Uterus (tissue), 4 donors: Measurements from ENCODE around the gene WWOX. TPM values are rescaled to one million over a fixed set of nuclear protein-coding genes. Genes with fewer than 3 reads are reported as not detected.

Experiments
- DNase-seq, 2 donors: peaks; one replicate each; pipeline ENCODE4 v3.0.0-alpha.2; 2019 to 2020
- H3K27ac ChIP-seq, 2 donors: fragments of 200-600 bp; sonication (generic); 1 replicate in 1 of 2; 2 replicates in 1 of 2; pipeline ENCODE4 v1.5.1; 2016 to 2018
- H3K27me3 ChIP-seq, 2 donors: fragments of 200-600 bp; sonication (generic); one replicate each; pipeline ENCODE4 v1.5.1; 2018 to 2019; ENCODE audit warnings: control low read depth in 1 of 2
- H3K36me3 ChIP-seq, 2 donors: fragments of 200-600 bp; sonication (generic); one replicate each; pipeline ENCODE4 v1.5.1; 2019; ENCODE audit warnings: control low read depth in 1 of 2
- H3K4me1 ChIP-seq, 2 donors: fragments of 200-600 bp; sonication (generic); one replicate each; pipeline ENCODE4 v1.5.1; 2018 to 2019; ENCODE audit warnings: control low read depth in 1 of 2
- H3K4me3 ChIP-seq, 2 donors: fragments of 200-600 bp; sonication (generic); 1 replicate in 1 of 2; 2 replicates in 1 of 2; pipeline ENCODE4 v1.5.1; 2018 to 2019; ENCODE audit warnings: mild to moderate bottlenecking in 1 of 2
- H3K9me3 ChIP-seq, 2 donors: fragments of 200-600 bp; sonication (generic); one replicate each; pipeline ENCODE4 v1.5.1; 2019; ENCODE audit warnings: control low read depth in 1 of 2
- CTCF ChIP-seq, 4 experiments: fragments of 200-600 bp in 2 of 4; fragments of 450-650 bp in 2 of 4; sonication (generic) in 2 of 4; IDR thresholded peaks; one replicate each; pipeline ENCODE4 v1.5.1; 2016 to 2019; ENCODE audit warnings: antibody characterized with exemption in 4 of 4, mild to moderate bottlenecking in 2 of 4, moderate library complexity in 1 of 4
- POLR2A ChIP-seq, 2 donors: fragments of 450-650 bp; IDR thresholded peaks; one replicate each; pipeline ENCODE4 v1.6.1; 2016; ENCODE audit warnings: antibody characterized with exemption in 2 of 2, mild to moderate bottlenecking in 1 of 2, moderate library complexity in 1 of 2
- intact Hi-C: fragments of 100-400 bp; cut with DNase I; formaldehyde crosslinking; loops from one replicate; pipeline ENCODE4 v1.15.1; 2023; ENCODE audit warnings: low total_unique reads
- total RNA-seq, 4 donors: library from RNA; depleted of rRNA in 3 of 4; stranded (reverse); fragments of >200 nt in 3 of 4; gene quantifications; one replicate each; pipeline versions ENCODE4 v1.1.0 to v1.2.4, GENCODE V29; 2014 to 2023
- donor health status: DM: yes; HTN: yes; CAD: no.

Gene WWOX
- total RNA-seq, 4 donors from 2014 or later = 34.1 to 99.9 (median 55.8) TPM

GRCh38 chr16:78570399-78571141 lies 471.1 kb downstream of the WWOX start:
- no peak for DNase-seq
- intact Hi-C loops = no loop called here

DNA sequence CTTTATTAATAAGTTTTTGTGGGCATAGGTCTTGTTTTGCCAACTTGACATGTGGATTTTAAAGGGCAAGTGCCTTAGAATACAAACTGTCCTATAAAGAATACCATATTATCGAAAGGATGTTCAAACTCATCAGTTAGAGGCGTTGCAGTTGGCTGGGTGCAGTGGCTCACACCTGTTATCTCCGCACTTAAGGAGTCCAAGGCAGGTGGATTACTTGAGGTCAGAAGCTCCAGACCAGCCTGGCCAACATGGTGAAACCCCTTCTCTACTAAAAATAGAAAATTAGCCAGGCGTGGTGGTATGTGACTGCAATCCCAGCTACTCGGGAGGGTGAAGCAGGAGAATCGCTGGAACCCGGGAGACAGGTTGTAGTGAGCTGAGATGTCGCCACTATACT lies 472.0 kb downstream of the WWOX start:
- Histone ChIP-seq H3K4me1 (no peaks in the 10 kb centered on the region), H3K4me3 (no peak overlapping the region), H3K9me3 (no peaks in the 10 kb centered on the region), H3K27ac (no peak overlapping the region), H3K27me3 (no peaks in the 10 kb centered on the region), H3K36me3 (no peaks in the 10 kb centered on the region)
- no peak for DNase-seq
- TF ChIP-seq POLR2A (IDR thresholded peaks at IDR 0.05) = no peak
- TF ChIP-seq CTCF (IDR thresholded peaks at IDR 0.05) = no peak
- intact Hi-C loops = no loop called here

More at GRCh38 chr16:78570399-78571141, 471.1 kb downstream of the WWOX start:
- H3K36me3 ChIP-seq = no peaks in the 10 kb centered on the region
- H3K4me1 ChIP-seq = no peaks in the 10 kb centered on the region
- TF ChIP-seq CTCF (IDR thresholded peaks at IDR 0.05) (no peak), POLR2A (IDR thresholded peaks at IDR 0.05) (no peak)
- no peak overlapping the region for H3K27ac ChIP-seq
- H3K27me3 ChIP-seq = no peaks in the 10 kb centered on the region
- no peaks in the 10 kb centered on the region for H3K9me3 ChIP-seq
- no peak overlapping the region for H3K4me3 ChIP-seq

GRCh38 chr16:78571898-78572358 lies 472.5 kb downstream of the WWOX start:
- no peaks in the 10 kb centered on the region for H3K9me3 ChIP-seq
- no peak overlapping the region for H3K27ac ChIP-seq
- H3K4me1 ChIP-seq = no peaks in the 10 kb centered on the region
- no peaks in the 10 kb centered on the region for H3K27me3 ChIP-seq
- TF ChIP-seq CTCF (IDR thresholded peaks at IDR 0.05) = no peak
- TF ChIP-seq POLR2A (IDR thresholded peaks at IDR 0.05) = no peak
- DNase-seq = no peak
- H3K36me3 ChIP-seq = no peaks in the 10 kb centered on the region
- H3K4me3 ChIP-seq = no peak overlapping the region
- intact Hi-C loops = no loop called here

- H3K4me1 ChIP-seq = no peaks in the 10 kb centered on the region
- no peak for DNase-seq
- H3K36me3 ChIP-seq = no peaks in the 10 kb centered on the region
- no peak for TF ChIP-seq POLR2A (IDR thresholded peaks at IDR 0.05)
- TF ChIP-seq CTCF (IDR thresholded peaks at IDR 0.05) = no peak
- H3K9me3 ChIP-seq = no peaks in the 10 kb centered on the region
- no peak overlapping the region for H3K27ac ChIP-seq
- no peaks in the 10 kb centered on the region for H3K27me3 ChIP-seq
- H3K4me3 ChIP-seq = no peak overlapping the region
- intact Hi-C loops = no loop called here
Measured at GRCh38 chr16:78574571-78574970, 475.1 kb downstream of the WWOX start.

- Histone ChIP-seq H3K9me3 (no peaks in the 10 kb centered on the region), H3K27me3 (no peaks in the 10 kb centered on the region), H3K4me3 (no peak overlapping the region), H3K36me3 (no peaks in the 10 kb centered on the region), H3K27ac (no peak overlapping the region), H3K4me1 (no peaks in the 10 kb centered on the region)
- no peak for TF ChIP-seq POLR2A (IDR thresholded peaks at IDR 0.05)
- TF ChIP-seq CTCF (IDR thresholded peaks at IDR 0.05) = no peak
- no peak for DNase-seq
- intact Hi-C loops = no loop called here
Measured at GRCh38 chr16:78576941-78577340, 477.5 kb downstream of the WWOX start.
